ENCODE measurements around the gene ZDHHC3.

DNA sequence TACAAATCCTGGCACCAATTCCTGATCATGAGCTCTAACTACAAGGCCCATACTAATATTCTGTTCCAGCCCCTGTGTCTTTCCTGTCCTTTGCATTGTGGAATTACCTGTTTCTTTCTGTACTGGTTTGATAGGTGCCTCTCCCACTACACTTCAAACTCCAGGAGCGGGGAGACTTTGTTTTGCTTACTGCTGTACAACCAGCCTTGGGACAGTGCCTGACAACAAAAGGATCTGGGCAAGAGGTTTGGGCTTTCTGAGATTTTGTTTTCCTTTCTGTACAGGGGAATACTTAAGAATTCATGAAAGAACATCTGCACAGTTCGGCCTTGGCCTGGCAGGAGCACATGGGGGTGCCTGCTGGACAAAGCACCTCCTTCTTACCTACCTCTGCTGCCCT lies 45.1 kb downstream of the ZDHHC3 start:
- no peak for TF ChIP-seq EZH2 (IDR thresholded peaks at IDR 0.05; ENCODE audit: low read length, unreplicated experiment)
- no peak for TF ChIP-seq CTCF (conservative IDR thresholded peaks at IDR 0.05; ENCODE audit: low read depth, low read length)
- no peak for TF ChIP-seq EZH2phosphoT487 (IDR thresholded peaks at IDR 0.05; ENCODE audit: borderline replicate concordance, low read length)

Data from PC-3 (cell line).